GM23248 (cell line): Measurements from ENCODE around the gene CEACAM1.

Experiments used
- EZH2 ChIP-seq: fragments of 200-600 bp; sonication (generic); IDR thresholded peaks from 2 replicates; pipeline ENCODE4 v1.6.1; 2018; ENCODE audit warnings: antibody characterized with exemption, mild to moderate bottlenecking; ENCODE audit not compliant: insufficient read depth, poor library complexity, severe bottlenecking
- EZH2phosphoT487 ChIP-seq: fragments of 200-600 bp; sonication (generic); IDR thresholded peaks from 2 replicates; pipeline ENCODE4 v1.6.1; 2018; ENCODE audit warnings: antibody characterized with exemption, moderate library complexity, mild to moderate bottlenecking, low read depth; ENCODE audit not compliant: insufficient read depth

GRCh38 chr19:42466521-42467182, 61.6 kb downstream of the CEACAM1 start:
- TF ChIP-seq EZH2phosphoT487 (no peak), EZH2 (no peak)
